Fibroblast of peridontal ligament (primary cell): Measurements from ENCODE around the gene ZNF521.
"Not testable (repeated sequence)": the region's sequence is repeated elsewhere in the genome, so short reads cannot be mapped to it uniquely, and the experiment has no call there.

Source experiments
- DNase-seq: peaks from one replicate; pipeline ENCODE4 v3.0.0-alpha.2; 2010; ENCODE audit errors: extremely low read depth

Gene ZNF521

GRCh38 chr18:25289001-25289631 lies 62.9 kb downstream of the ZNF521 start:
- peak; percentile 100 for DNase-seq

- peak; percentile 7 for DNase-seq
Measured at GRCh38 chr18:25288340-25288938, 63.5 kb downstream of the ZNF521 start.

GRCh38 chr18:25287106-25287505 lies 64.9 kb downstream of the ZNF521 start:
- DNase-seq, result no peak

GRCh38 chr18:25284861-25285550 lies 67.0 kb downstream of the ZNF521 start:
- DNase-seq, result peak; percentile 84

GRCh38 chr18:25284281-25284680 lies 67.7 kb downstream of the ZNF521 start:
- DNase-seq, result no peak

- no peak for DNase-seq
Measured at GRCh38 chr18:25283781-25284180, 68.2 kb downstream of the ZNF521 start.

GRCh38 chr18:25282896-25283703 lies 68.9 kb downstream of the ZNF521 start:
- no peak for DNase-seq

- DNase-seq, result no peak
Measured at GRCh38 chr18:25282282-25282681, 69.7 kb downstream of the ZNF521 start.

GRCh38 chr18:25281556-25281955 lies 70.4 kb downstream of the ZNF521 start:
- DNase-seq, result no peak

- no peak for DNase-seq
Measured at GRCh38 chr18:25279961-25280360, 72.0 kb downstream of the ZNF521 start.

- no peak for DNase-seq
Measured at GRCh38 chr18:25279556-25279955, 72.4 kb downstream of the ZNF521 start.

GRCh38 chr18:25279133-25279532 lies 72.8 kb downstream of the ZNF521 start:
- DNase-seq, result peak; percentile 83

GRCh38 chr18:25278394-25278793 lies 73.6 kb downstream of the ZNF521 start:
- DNase-seq, result no peak

- DNase-seq, result no peak
Measured at GRCh38 chr18:25275412-25276001, 76.5 kb downstream of the ZNF521 start.

GRCh38 chr18:25274926-25275325 lies 77.0 kb downstream of the ZNF521 start:
- no peak for DNase-seq

- DNase-seq, result not testable (repeated sequence)
Measured at GRCh38 chr18:25266931-25267527, 84.9 kb downstream of the ZNF521 start.

- DNase-seq, result peak; percentile 78
Measured at GRCh38 chr18:25262920-25263319, 89.0 kb downstream of the ZNF521 start.

GRCh38 chr18:25261768-25262167 lies 90.2 kb downstream of the ZNF521 start:
- DNase-seq, result no peak

GRCh38 chr18:25256439-25256838 lies 95.5 kb downstream of the ZNF521 start:
- DNase-seq, result no peak

- DNase-seq, result no peak
Measured at GRCh38 chr18:25253779-25254178, 98.2 kb downstream of the ZNF521 start.

- no peak for DNase-seq
Measured at GRCh38 chr18:25253136-25253535, 98.8 kb downstream of the ZNF521 start.

GRCh38 chr18:25251068-25251467 lies 100.9 kb downstream of the ZNF521 start:
- DNase-seq, result no peak
